Neural cell (in vitro differentiated cells): ENCODE measurements around the gene SUPT4H1.

ENCODE experiments used
- CTCF ChIP-seq: fragments of 450-650 bp; IDR thresholded peaks from 2 replicates; pipeline ENCODE4 v1.5.1; 2014; ENCODE audit warnings: antibody characterized with exemption, mild to moderate bottlenecking, moderate library complexity; ENCODE audit not compliant: poor library complexity, severe bottlenecking
- EP300 ChIP-seq: fragments of 450-650 bp; conservative IDR thresholded peaks from 2 replicates; pipeline ENCODE4 v1.6.1; 2014; ENCODE audit warnings: antibody characterized with exemption, mild to moderate bottlenecking, moderate library complexity; ENCODE audit not compliant: poor library complexity, severe bottlenecking
- EZH2 ChIP-seq: fragments of 200-600, 300-800 bp; shearing (Covaris generic), sonication (generic); IDR thresholded peaks from 2 replicates; pipeline ENCODE4 v1.6.1; 2014; ENCODE audit warnings: antibody characterized with exemption, low read length, borderline replicate concordance, mild to moderate bottlenecking; ENCODE audit not compliant: insufficient read depth, poor library complexity, severe bottlenecking
- POLR2AphosphoS5 ChIP-seq: IDR thresholded peaks from 2 replicates; pipeline ENCODE4 v1.6.1; 2012
- SMC3 ChIP-seq: fragments of 450-650 bp; conservative IDR thresholded peaks from 2 replicates; pipeline ENCODE4 v1.6.1; 2014; ENCODE audit warnings: antibody characterized with exemption, mild to moderate bottlenecking, moderate library complexity; ENCODE audit not compliant: poor library complexity

- TF ChIP-seq CTCF (peak; percentile 64), EZH2 (no peak), POLR2AphosphoS5 (peak; percentile 10), SMC3 (peak; percentile 40), EP300 (no peak)
These were observed 22.8 kb downstream of the SUPT4H1 start for GRCh38 chr17:58329035-58329809.
